Measurements from ENCODE around the gene RPLP2.

DNA sequence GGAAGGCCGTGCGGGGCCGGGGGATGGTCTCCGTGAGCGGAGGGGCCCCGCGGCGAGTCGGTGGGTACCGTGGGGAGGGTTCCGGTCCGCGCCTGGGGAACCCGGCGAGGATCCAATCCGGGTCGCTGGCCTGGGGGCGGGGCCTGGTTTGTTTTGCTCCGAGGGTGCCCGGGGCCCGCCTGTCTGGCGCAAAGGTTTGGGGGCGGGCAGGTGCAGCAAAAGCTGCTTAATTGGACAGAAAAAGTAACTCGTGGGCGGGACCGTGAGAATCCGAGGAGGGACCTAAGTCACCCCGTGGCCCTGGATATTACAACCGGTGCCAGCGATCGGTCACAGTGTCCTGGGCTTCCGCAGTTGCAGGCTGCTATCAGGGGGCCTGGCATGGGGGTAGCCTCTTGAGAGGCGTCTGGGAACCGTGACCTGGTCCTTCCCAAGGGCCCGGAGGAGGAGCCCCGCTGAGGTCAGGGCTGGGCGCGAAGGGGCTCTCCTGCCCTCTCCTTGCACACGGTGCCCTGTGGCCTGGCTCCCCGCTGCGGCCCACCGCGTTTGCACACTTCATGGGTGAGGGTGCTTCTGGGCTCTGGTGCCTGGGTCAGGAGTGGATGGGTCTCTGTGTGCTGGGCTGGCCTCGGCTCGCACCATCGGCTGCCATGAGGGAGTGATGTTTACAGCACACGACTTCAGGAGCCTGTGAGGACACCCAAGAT, 10.3 kb downstream of the RPLP2 start:
- TF ChIP-seq, protein P1, sequence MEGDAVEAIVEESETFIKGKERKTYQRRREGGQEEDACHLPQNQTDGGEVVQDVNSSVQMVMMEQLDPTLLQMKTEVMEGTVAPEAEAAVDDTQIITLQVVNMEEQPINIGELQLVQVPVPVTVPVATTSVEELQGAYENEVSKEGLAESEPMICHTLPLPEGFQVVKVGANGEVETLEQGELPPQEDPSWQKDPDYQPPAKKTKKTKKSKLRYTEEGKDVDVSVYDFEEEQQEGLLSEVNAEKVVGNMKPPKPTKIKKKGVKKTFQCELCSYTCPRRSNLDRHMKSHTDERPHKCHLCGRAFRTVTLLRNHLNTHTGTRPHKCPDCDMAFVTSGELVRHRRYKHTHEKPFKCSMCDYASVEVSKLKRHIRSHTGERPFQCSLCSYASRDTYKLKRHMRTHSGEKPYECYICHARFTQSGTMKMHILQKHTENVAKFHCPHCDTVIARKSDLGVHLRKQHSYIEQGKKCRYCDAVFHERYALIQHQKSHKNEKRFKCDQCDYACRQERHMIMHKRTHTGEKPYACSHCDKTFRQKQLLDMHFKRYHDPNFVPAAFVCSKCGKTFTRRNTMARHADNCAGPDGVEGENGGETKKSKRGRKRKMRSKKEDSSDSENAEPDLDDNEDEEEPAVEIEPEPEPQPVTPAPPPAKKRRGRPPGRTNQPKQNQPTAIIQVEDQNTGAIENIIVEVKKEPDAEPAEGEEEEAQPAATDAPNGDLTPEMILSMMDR (optimal IDR thresholded peaks at IDR 0.05 in 1 of 3, IDR thresholded peaks at IDR 0.05 in 1 of 3, conservative IDR thresholded peaks at IDR 0.05 in 1 of 3; ENCODE audit: extremely low read depth in 1 of 3, insufficient read depth in 2 of 3, low read length in 3 of 3): no peak
- no peak for TF ChIP-seq EZH2 (IDR thresholded peaks at IDR 0.05; ENCODE audit: low read length)
